B cell (primary cell): ENCODE measurements around the gene BRD1. TPM values are rescaled to one million over a fixed set of nuclear protein-coding genes. Genes with fewer than 3 reads are reported as not detected.
"Not testable (repeated sequence)": the region's sequence is repeated elsewhere in the genome, so short reads cannot be mapped to it uniquely, and the experiment has no call there.

Experiments
- ATAC-seq: fragments of 200-7000 bp; cut with Tn5 transposase; one replicate; pipeline ENCODE4 v1.10.0; 2021; ENCODE audit warnings: low read depth, mild to moderate bottlenecking, moderate number of reproducible peaks, moderate library complexity
- CTCF ChIA-PET: fragments of 350-600 bp; sonication (Branson Sonifier 250); formaldehyde crosslinking; loops from one replicate; lab custom pipeline; 2021; ENCODE audit warnings: antibody characterized with exemption, inconsistent platforms; lab: Charles Lee
- POLR2A ChIA-PET: fragments of 350-600 bp; sonication (Branson Sonifier 250); formaldehyde crosslinking; loops from one replicate; lab custom pipeline; 2021; ENCODE audit warnings: antibody characterized with exemption; lab: Charles Lee
- DNase-seq: peaks from one replicate; pipeline ENCODE4 v3.0.0; 2013
- H2AFZ ChIP-seq: 2 replicates; pipeline ENCODE4 v1.6.1; 2012; ENCODE audit warnings: mild to moderate bottlenecking, low read depth, low read length; ENCODE audit not compliant: insufficient read depth, poor library complexity, severe bottlenecking
- H3K27ac ChIP-seq, 2 donors: 1 replicate in 1 of 2; 2 replicates in 1 of 2; pipeline ENCODE4 v1.5.1; 2012 to 2013; ENCODE audit warnings: low read length in 2 of 2, mild to moderate bottlenecking in 2 of 2, moderate library complexity in 1 of 2
- H3K27me3 ChIP-seq, 4 experiments: fragments of 200-600 bp in 1 of 4; sonication (generic) in 1 of 4; replicated peaks in 1 of 4; 1 replicate in 2 of 4; 2 replicates in 2 of 4; pipeline versions ENCODE4 v1.6.1 to v1.7.0; 2013 to 2016; ENCODE audit warnings: low read length in 3 of 4, mild to moderate bottlenecking in 2 of 4, mixed read lengths in 1 of 4, moderate library complexity in 1 of 4; ENCODE audit not compliant: insufficient read depth in 4 of 4, control insufficient read depth in 3 of 4; ENCODE audit errors: control extremely low read depth in 1 of 4
- H3K36me3 ChIP-seq, 2 experiments: replicated peaks in 1 of 2; 1 replicate in 1 of 2; 2 replicates in 1 of 2; pipeline versions ENCODE4 v1.6.1 to v1.7.1; 2013; ENCODE audit warnings: low read length in 1 of 2; ENCODE audit not compliant: insufficient read depth in 2 of 2, control insufficient read depth in 1 of 2; ENCODE audit errors: control extremely low read depth in 1 of 2, extremely low read depth in 1 of 2
- H3K4me1 ChIP-seq, 2 donors: fragments of 200-600 bp in 1 of 2; sonication (generic) in 1 of 2; 1 replicate in 1 of 2; 2 replicates in 1 of 2; pipeline versions ENCODE4 v1.5.1 to v1.6.1; 2013 to 2017; ENCODE audit warnings: low read length in 2 of 2; ENCODE audit not compliant: control insufficient read depth in 2 of 2, insufficient read depth in 2 of 2
- H3K4me2 ChIP-seq: replicated peaks from 2 replicates; pipeline ENCODE3; 2012; ENCODE audit warnings: mild to moderate bottlenecking, low read depth, low read length; ENCODE audit not compliant: poor library complexity, severe bottlenecking
- H3K4me3 ChIP-seq, 5 experiments: fragments of 200-600 bp in 1 of 5; sonication (generic) in 1 of 5; 1 replicate in 3 of 5; 2 replicates in 2 of 5; pipeline versions ENCODE4 v1.5.1 to v1.7.0; 2011 to 2016; ENCODE audit warnings: low read length in 4 of 5, mild to moderate bottlenecking in 4 of 5, low read depth in 2 of 5, control low read depth in 1 of 5, moderate library complexity in 1 of 5; ENCODE audit not compliant: insufficient read depth in 1 of 5; ENCODE audit errors: control extremely low read depth in 1 of 5, extremely low read depth in 1 of 5
- H3K79me2 ChIP-seq: fragments of 200-600 bp; sonication (generic); one replicate; pipeline ENCODE4 v1.6.0; 2016; ENCODE audit warnings: low read length; ENCODE audit not compliant: control insufficient read depth, insufficient read depth
- H3K9ac ChIP-seq: fragments of 200-600 bp; sonication (generic); 2 replicates; pipeline ENCODE4 v1.6.1; 2017; ENCODE audit warnings: mild to moderate bottlenecking, low read length, moderate library complexity
- H3K9me3 ChIP-seq, 3 donors: one replicate each; pipeline versions ENCODE4 v1.6.1 to v1.7.1; 2013; ENCODE audit warnings: low read length in 2 of 3; ENCODE audit not compliant: control insufficient read depth in 2 of 3, insufficient read depth in 1 of 3; ENCODE audit errors: control extremely low read depth in 1 of 3
- H4K20me1 ChIP-seq: 2 replicates; pipeline ENCODE4 v1.6.0; 2012; ENCODE audit warnings: mild to moderate bottlenecking, low read length; ENCODE audit not compliant: insufficient read depth, control insufficient read depth, poor library complexity, severe bottlenecking
- H3K27ac Mint-ChIP-seq: one replicate; pipeline ENCODE4 v1.8.0; 2021; ENCODE audit warnings: mixed read lengths
- H3K27me3 Mint-ChIP-seq: one replicate; pipeline ENCODE4 v1.8.0; 2021; ENCODE audit warnings: mixed read lengths
- H3K4me1 Mint-ChIP-seq: one replicate; pipeline ENCODE4 v1.8.0; 2021; ENCODE audit warnings: mixed read lengths
- H3K4me3 Mint-ChIP-seq: one replicate; pipeline ENCODE4 v1.8.0; 2021; ENCODE audit warnings: mixed read lengths
- H3K9me3 Mint-ChIP-seq: one replicate; pipeline ENCODE4 v1.8.0; 2022; ENCODE audit warnings: mixed read lengths; ENCODE audit not compliant: insufficient read depth
- CTCF ChIP-seq: fragments of 200-600 bp; IDR thresholded peaks from one replicate; pipeline ENCODE4 v1.8.0; 2022; ENCODE audit warnings: antibody characterized with exemption, mild to moderate bottlenecking
- EZH2 ChIP-seq: IDR thresholded peaks from 2 replicates; pipeline ENCODE4 v1.6.1; 2012; ENCODE audit warnings: borderline replicate concordance, low read depth, mild to moderate bottlenecking, moderate library complexity, low read length; ENCODE audit not compliant: insufficient read depth, poor library complexity, severe bottlenecking
- WGBS: methylation state at CpG from one replicate; pipeline ENCODE4 v1.1.5; 2013; ENCODE audit warnings: missing lambda C conversion rate; ENCODE audit not compliant: insufficient coverage; 5-methylcytosine and 5-hydroxymethylcytosine counted together
- intact Hi-C: fragments of 100-400 bp; cut with micrococcal nuclease; formaldehyde crosslinking; loops from one replicate; pipeline ENCODE4 v1.10.0; 2022
- polyA plus RNA-seq: library from polyadenylated mRNA; depleted of rRNA; stranded (reverse); fragments of >200 nt; gene quantifications from 2 replicates; pipeline ENCODE4 v1.2.3, GENCODE V29; 2012
- total RNA-seq, 2 donors: library from RNA; stranded (reverse); fragments of 120-200 nt in 1 of 2; gene quantifications; 1 replicate in 1 of 2; 2 replicates in 1 of 2; pipeline versions ENCODE4 v1.2.3 to v1.2.4, GENCODE V29; 2013 to 2022

Gene BRD1
- total and polyA plus RNA-seq, 2 donors (not counting 1 experiment from before 2014, with no cell fraction given): 16.9 to 73.3 TPM

- H3K9me3 Mint-ChIP-seq: peaks cover 9% of the 10 kb centered on the region
- peaks cover 3% of the 10 kb centered on the region for H3K4me1 Mint-ChIP-seq
- intact Hi-C loops: loop anchor here (10.0 kb wide), 1 partner anchor 441 kb away; the partner anchor contains the start of gene SELENOO
- peaks cover 0 to 34% (median 12%) of the 10 kb centered on the region in 3 donors for H3K9me3 ChIP-seq
- H3K4me3 Mint-ChIP-seq: no peak overlapping the region
- ATAC-seq (no peak), DNase-seq (no peak)
- H3K4me2 ChIP-seq: no peak overlapping the region
- H3K4me1 ChIP-seq: peaks cover 0 to 7% of the 10 kb centered on the region in 2 donors
- no peak for TF ChIP-seq CTCF
- no peak for TF ChIP-seq EZH2
- peaks cover 4% of the 10 kb centered on the region for H3K27me3 Mint-ChIP-seq
- H4K20me1 ChIP-seq: no peaks in the 10 kb centered on the region
- no peak overlapping the region for H3K27ac Mint-ChIP-seq
- no peaks in the 10 kb centered on the region for H3K79me2 ChIP-seq
- no peak overlapping the region for H3K27ac ChIP-seq
- no peaks in the 10 kb centered on the region for H3K27me3 ChIP-seq
- H3K9ac ChIP-seq: no peak overlapping the region
- H3K36me3 ChIP-seq: no peaks in the 10 kb centered on the region
- ChIA-PET POLR2A (no interaction called here), CTCF (interaction anchor here (0.5 to 2.0 kb wide), 2 partner anchors 267 to 907 kb away, joined by 4 to 7 read pairs; no protein-coding TSS in a partner anchor)
- H3K4me3 ChIP-seq: no peak overlapping the region
- no peak overlapping the region for H2AFZ ChIP-seq
- 95% methylated on average over 13 of the region's 13 CpGs for WGBS
These were observed 64.0 kb downstream of the BRD1 start for GRCh38 chr22:49763696-49764095.

GRCh38 chr22:49763138-49763537, 64.5 kb downstream of the BRD1 start:
- Histone ChIP-seq H3K27ac (no peak overlapping the region), H4K20me1 (no peaks in the 10 kb centered on the region), H3K36me3 (no peaks in the 10 kb centered on the region), H3K4me1 (peaks cover 0 to 7% of the 10 kb centered on the region in 2 donors), H3K9me3 (peaks cover 0 to 30% (median 12%) of the 10 kb centered on the region in 3 donors), H3K27me3 (no peaks in the 10 kb centered on the region), H2AFZ (no peak overlapping the region), H3K9ac (no peak overlapping the region), H3K4me3 (no peak overlapping the region), H3K79me2 (no peaks in the 10 kb centered on the region), H3K4me2 (no peak overlapping the region)
- ChIA-PET POLR2A (no interaction called here), CTCF (interaction anchor here (2.0 kb wide), 1 partner anchor 267 kb away, joined by 7 read pairs; no protein-coding TSS in a partner anchor)
- no peak overlapping the region for H3K4me3 Mint-ChIP-seq
- TF ChIP-seq CTCF: no peak
- TF ChIP-seq EZH2: no peak
- DNase-seq (no peak), ATAC-seq (no peak)
- peaks cover 4% of the 10 kb centered on the region for H3K27me3 Mint-ChIP-seq
- intact Hi-C loops: loop anchor here (10.0 kb wide), 1 partner anchor 442 kb away; the partner anchor contains the start of gene SELENOO
- peaks cover 9% of the 10 kb centered on the region for H3K9me3 Mint-ChIP-seq
- peaks cover 3% of the 10 kb centered on the region for H3K4me1 Mint-ChIP-seq
- WGBS: 94% methylated on average over 10 of the region's 13 CpGs
- H3K27ac Mint-ChIP-seq: no peak overlapping the region

- intact Hi-C loops: loop anchor here (10.0 kb wide), 1 partner anchor 442 kb away; the partner anchor contains the start of gene SELENOO
- not testable (repeated sequence) for H3K4me1 Mint-ChIP-seq, H3K9me3 Mint-ChIP-seq
These were observed 65.1 kb downstream of the BRD1 start for GRCh38 chr22:49762571-49762970.

More at GRCh38 chr22:49762571-49762970, 65.1 kb downstream of the BRD1 start:
- peaks cover 0 to 27% (median 11%) of the 10 kb centered on the region in 3 donors for H3K9me3 ChIP-seq
- H3K27ac ChIP-seq, H3K79me2 ChIP-seq, POLR2A ChIA-PET, DNase-seq, H3K36me3 ChIP-seq, H3K4me3 ChIP-seq, H3K27me3 Mint-ChIP-seq, H3K4me3 Mint-ChIP-seq, H3K4me1 ChIP-seq, H3K27me3 ChIP-seq, H3K27ac Mint-ChIP-seq, H3K9ac ChIP-seq, ATAC-seq, H3K4me2 ChIP-seq, H4K20me1 ChIP-seq, H2AFZ ChIP-seq: not testable (repeated sequence)
- CTCF ChIA-PET: interaction anchor here (2.0 kb wide), 1 partner anchor 268 kb away, joined by 7 read pairs; no protein-coding TSS in a partner anchor
- WGBS: 92% methylated on average over 2 of the region's 7 CpGs
